ENCODE data around the gene NAGLU. TPM values are rescaled to one million over a fixed set of nuclear protein-coding genes. Genes with fewer than 3 reads are reported as not detected.

NAGLU gene
- total and polyA plus RNA-seq, 2 of the 13 experiments (the other 11 are each of a cell fraction or from before 2014, with no cell fraction given): 28.2 to 40.1 TPM

GRCh38 chr17:42502091-42502490 is 34.0 kb upstream of the NAGLU start:
- H3K79me2 ChIP-seq (ENCODE audit: insufficient read depth, low read length): no peaks in the 10 kb centered on the region
- H3K27me3 ChIP-seq (ENCODE audit: control insufficient read depth in 1 of 2, insufficient read depth in 2 of 2, low read length in 2 of 2): no peaks in the 10 kb centered on the region
- H3K4me1 ChIP-seq (ENCODE audit: insufficient read depth, low read length): no peaks in the 10 kb centered on the region
- 98% methylated on average over 5 of the region's 5 CpGs for WGBS (ENCODE audit: low lambda C conversion rate)
- DNase-seq (ENCODE audit: low spot score): no peak
- no peak for TF ChIP-seq ZNF251 (CRISPR knock-in tag; IDR thresholded peaks at IDR 0.05)
- no peak for TF ChIP-seq FOXO1 (CRISPR knock-in tag; IDR thresholded peaks at IDR 0.05)
- no peak for TF ChIP-seq NCOA2 (CRISPR knock-in tag; IDR thresholded peaks at IDR 0.05)
- H3K9me3 ChIP-seq (ENCODE audit: low read length): no peaks in the 10 kb centered on the region
- no peak overlapping the region for H3K4me3 ChIP-seq (replicated peaks in 1 of 3; ENCODE audit: insufficient read depth in 1 of 3, low read depth in 2 of 3, low read length in 3 of 3)
- H3K4me2 ChIP-seq (ENCODE audit: low read depth, low read length): no peak overlapping the region
- BruUV-seq (replicated peaks): no TSS peak
- no peak overlapping the region for H3K27ac ChIP-seq (ENCODE audit: extremely low read length, insufficient read depth, low read length)
- intact Hi-C loops (cut with micrococcal nuclease; ENCODE audit: unreplicated experiment) (no loop called here), in situ Hi-C loops (cut with HindIII; ENCODE audit: extremely low pct_ligation_motif_present, low pct_unique_long_range_greater_than_20kb) (no loop called here)
- H2AFZ ChIP-seq (ENCODE audit: low read length): no peak overlapping the region
- ChIA-PET POLR2A (no interaction called here), CTCF (ENCODE audit: low intra/inter-chr PET ratio, low total read pairs) (no interaction called here)
- FAIRE-seq: no peak
- peaks cover 35 to 65% of the 10 kb centered on the region in 2 experiments for H3K36me3 ChIP-seq (replicated peaks in 1 of 2; ENCODE audit: control insufficient read depth in 1 of 2, insufficient read depth in 2 of 2, low read length in 2 of 2)
- ATAC-seq: no peak
- H3K9ac ChIP-seq (ENCODE audit: insufficient read depth, low read depth, low read length): no peak overlapping the region
- no peaks in the 10 kb centered on the region for H4K20me1 ChIP-seq (ENCODE audit: insufficient read depth, low read length)

DNA sequence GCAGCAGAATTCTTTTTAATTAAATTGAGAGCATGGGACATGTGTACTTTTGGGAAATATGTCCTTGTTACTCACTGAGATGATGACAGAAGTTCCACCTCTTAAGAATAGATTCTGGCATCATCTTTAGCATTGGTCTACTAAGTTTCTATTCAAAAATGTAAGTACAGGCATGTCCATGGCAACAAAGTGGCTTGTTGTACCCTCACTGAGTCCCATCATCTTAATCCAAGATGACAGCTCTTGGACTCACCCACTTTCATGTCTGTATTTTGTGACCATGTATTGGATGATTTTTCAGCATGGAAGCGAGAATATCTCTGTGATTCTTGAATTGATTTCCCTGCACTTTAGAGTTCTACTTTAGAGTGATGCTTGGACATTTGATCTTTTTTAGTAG is 33.1 kb upstream of the NAGLU start:
- intact Hi-C loops (cut with micrococcal nuclease; ENCODE audit: unreplicated experiment): no loop called here

More for the DNA sequence above, 33.1 kb upstream of the NAGLU start:
- 97% methylated on average over 1 of the region's 1 CpG for WGBS (ENCODE audit: low lambda C conversion rate)
- H3K79me2 ChIP-seq (ENCODE audit: insufficient read depth, low read length): no peaks in the 10 kb centered on the region
- H2AFZ ChIP-seq (ENCODE audit: low read length): no peak overlapping the region
- TF ChIP-seq E2F5 (CRISPR knock-in tag; conservative IDR thresholded peaks at IDR 0.05): no peak
- TF ChIP-seq ZNF792 (CRISPR knock-in tag; IDR thresholded peaks at IDR 0.05): no peak
- no peak for TF ChIP-seq ZNF761 (CRISPR knock-in tag; conservative IDR thresholded peaks at IDR 0.05)
- ATAC-seq: no peak
- FAIRE-seq: no peak
- CTCF ChIA-PET (ENCODE audit: low intra/inter-chr PET ratio, low total read pairs): interaction anchor here (1.2 kb wide), 1 partner anchor 180 kb away, joined by 3 read pairs; no protein-coding TSS in a partner anchor
- H3K9ac ChIP-seq (ENCODE audit: insufficient read depth, low read depth, low read length): no peak overlapping the region
- no peak for DNase-seq (ENCODE audit: low spot score)
- POLR2A ChIA-PET: no interaction called here
- H3K4me1 ChIP-seq (ENCODE audit: insufficient read depth, low read length): no peaks in the 10 kb centered on the region
- no peaks in the 10 kb centered on the region for H3K9me3 ChIP-seq (ENCODE audit: low read length)
- no peak overlapping the region for H3K4me3 ChIP-seq (replicated peaks in 1 of 3; ENCODE audit: insufficient read depth in 1 of 3, low read depth in 2 of 3, low read length in 3 of 3)
- no peaks in the 10 kb centered on the region for H3K27me3 ChIP-seq (ENCODE audit: control insufficient read depth in 1 of 2, insufficient read depth in 2 of 2, low read length in 2 of 2)
- H3K27ac ChIP-seq (ENCODE audit: extremely low read length, insufficient read depth, low read length): no peak overlapping the region
- BruUV-seq (replicated peaks): no TSS peak
- H3K36me3 ChIP-seq (replicated peaks in 1 of 2; ENCODE audit: control insufficient read depth in 1 of 2, insufficient read depth in 2 of 2, low read length in 2 of 2): peaks cover 41 to 68% of the 10 kb centered on the region in 2 experiments
- in situ Hi-C loops (cut with HindIII; ENCODE audit: extremely low pct_ligation_motif_present, low pct_unique_long_range_greater_than_20kb): no loop called here
- H3K4me2 ChIP-seq (ENCODE audit: low read depth, low read length): no peak overlapping the region
- no peaks in the 10 kb centered on the region for H4K20me1 ChIP-seq (ENCODE audit: insufficient read depth, low read length)

Data from HepG2 (cell line).